ENCODE data around the gene LY6G5C.

GRCh38 chr6:31723980-31724691 lies 43.3 kb upstream of the LY6G5C start:
- TF ChIP-seq REST (IDR thresholded peaks at IDR 0.05; ENCODE audit: unreplicated experiment) (no peak), CTCF (conservative IDR thresholded peaks at IDR 0.05; ENCODE audit: low read depth in 2 of 2) (no peak), EZH2 (IDR thresholded peaks at IDR 0.05; ENCODE audit: low read depth, unreplicated experiment) (no peak), POLR2AphosphoS5 (IDR thresholded peaks at IDR 0.05; ENCODE audit: low read depth) (no peak), JUNB (IDR thresholded peaks at IDR 0.05; ENCODE audit: unreplicated experiment) (no peak), EZH2phosphoT487 (IDR thresholded peaks at IDR 0.05; ENCODE audit: unreplicated experiment) (no peak), NANOG (IDR thresholded peaks at IDR 0.05; ENCODE audit: borderline replicate concordance) (no peak), ZNF331 (CRISPR knock-in tag; IDR thresholded peaks at IDR 0.05; ENCODE audit: low read depth) (no peak)

Measured in GM23338 (cell line).